ENCODE measurements around the gene KPNB1. TPM values are rescaled to one million over a fixed set of nuclear protein-coding genes. Genes with fewer than 3 reads are reported as not detected.

KPNB1 gene
- total and polyA plus RNA-seq, 10 of the 15 experiments (the other 5 are each of a cell fraction or from before 2014, with no cell fraction given): 67.8 to 525 (median 246) TPM

GRCh38 chr17:47650525-47651522, 1.1 kb downstream of the KPNB1 start (continued):
- peak; percentile 95 for TF ChIP-seq CHD2 (IDR thresholded peaks at IDR 0.05; ENCODE audit: borderline replicate concordance, low read depth, low read length)
- TF ChIP-seq NR2F1 (conservative IDR thresholded peaks at IDR 0.05): 0 out of 2 replicates have a peak, but pooled peaks have one; percentile 7
- TF ChIP-seq SPI1 (IDR thresholded peaks at IDR 0.05; ENCODE audit: borderline replicate concordance, insufficient read depth, low read depth, low read length): peak; percentile 22; the same call in 1 of the 2 replicates
- no peak for TF ChIP-seq KDM1A (IDR thresholded peaks at IDR 0.05; ENCODE audit: borderline replicate concordance)

- peaks cover 6% of the 10 kb centered on the region; the same call in 1 of the 2 replicates for H4K20me1 ChIP-seq (ENCODE audit: control insufficient read depth, insufficient read depth)
- in situ Hi-C loops (cut with MboI) (no loop called here), intact Hi-C loops (cut with micrococcal nuclease; ENCODE audit: unreplicated experiment) (loop anchor here (10.0 kb wide), 1 partner anchor 83 kb away; the partner anchor contains the start of gene TBX21)
- 3% methylated on average over 2 of the region's 2 CpGs for WGBS (ENCODE audit: insufficient coverage, insufficient replicate concordance, low lambda C conversion rate, missing lambda C conversion rate)
- H3K27ac ChIP-seq (ENCODE audit: control insufficient read depth, insufficient read depth): peak overlapping the region; percentile 75; the same call in 1 of the 2 replicates
- no peak overlapping the region for H2AFZ ChIP-seq (ENCODE audit: control insufficient read depth, low read depth, low read length)
- no peak for DNase-seq (ENCODE audit: low read depth, low spot score)
- FAIRE-seq: no peak
- H3K9me3 ChIP-seq (replicated peaks; ENCODE audit: control insufficient read depth, insufficient read depth, low read length): no peaks in the 10 kb centered on the region
- H3K9ac ChIP-seq (ENCODE audit: control insufficient read depth, insufficient read depth, low read length): peak overlapping the region; percentile 86
- H3K36me3 ChIP-seq (ENCODE audit: control insufficient read depth in 2 of 2, insufficient read depth in 2 of 2, low read length in 1 of 2): peaks cover 4 to 27% of the 10 kb centered on the region in 2 experiments
- H3K4me2 ChIP-seq (ENCODE audit: control insufficient read depth, insufficient read depth): peak overlapping the region; percentile 61
- H3K4me3 ChIP-seq: peak overlapping the region; percentile 77
- SMC1A ChIA-PET (ENCODE audit: uncharacterized antibody, unreplicated experiment): interaction anchor here (1.2 to 2.6 kb wide), 4 partner anchors 10 to 48 kb away, joined by 3 to 12 read pairs (median 4); no protein-coding TSS in a partner anchor
- no peak for ATAC-seq
- POLR2A ChIA-PET: interaction anchor here (1.0 to 3.4 kb wide), 2 partner anchors 12 to 28 kb away, joined by 3 to 18 read pairs; no protein-coding TSS in a partner anchor
- peaks cover 22% of the 10 kb centered on the region for H3K4me1 ChIP-seq (ENCODE audit: control insufficient read depth, insufficient read depth, low read length)
- TSS peak; percentile 58 for BruUV-seq (replicated peaks)
- no peaks in the 10 kb centered on the region for H3K27me3 ChIP-seq (replicated peaks in 1 of 2; ENCODE audit: control insufficient read depth in 2 of 2, insufficient read depth in 2 of 2, low read length in 1 of 2)
- TF ChIP-seq MEF2A (IDR thresholded peaks at IDR 0.05; ENCODE audit: insufficient read depth, low read depth, low read length): no peak
- TF ChIP-seq CBX3 (IDR thresholded peaks at IDR 0.05; ENCODE audit: borderline replicate concordance, low read depth): no peak
- H3K79me2 ChIP-seq (ENCODE audit: control insufficient read depth, insufficient read depth, low read length): peaks cover 71% of the 10 kb centered on the region
- RAD21 ChIA-PET (ENCODE audit: unreplicated experiment): interaction anchor here (3.3 kb wide), 1 partner anchor 12 kb away, joined by 21 read pairs; no protein-coding TSS in a partner anchor
- CTCF ChIA-PET: interaction anchor here (1.1 to 6.9 kb wide), 3 partner anchors 14 to 179 kb away, joined by 3 to 75 read pairs (median 4); partner anchors contain the start of genes LRRC46 and MRPL10
These were observed 2.0 kb downstream of the KPNB1 start for GRCh38 chr17:47651704-47652103.

Data from GM12878 (cell line).